ENCODE results near the gene MON1A.

GRCh38 chr3:49896345-49896744 is 33.3 kb downstream of the MON1A start:
- TF ChIP-seq CTCF (tag by site-specific recombination; IDR thresholded peaks at IDR 0.05) (no peak), ZNF777 (tag by site-specific recombination; IDR thresholded peaks at IDR 0.05; ENCODE audit: borderline replicate concordance) (no peak), ZNF621 (tag by site-specific recombination; IDR thresholded peaks at IDR 0.05) (no peak), ZBTB44 (tag by site-specific recombination; IDR thresholded peaks at IDR 0.05) (no peak), ZNF341 (tag by site-specific recombination; IDR thresholded peaks at IDR 0.05; ENCODE audit: low read depth) (no peak), ZNF16 (tag by site-specific recombination; IDR thresholded peaks at IDR 0.05; ENCODE audit: low read depth) (no peak), REST (tag by site-specific recombination; IDR thresholded peaks at IDR 0.05) (no peak), ZNF596 (tag by site-specific recombination; IDR thresholded peaks at IDR 0.05) (no peak), ZFP3 (tag by site-specific recombination; IDR thresholded peaks at IDR 0.05; ENCODE audit: low read depth) (no peak), ZNF274 (IDR thresholded peaks at IDR 0.05; ENCODE audit: low read length) (no peak), ZNF274 (tag by site-specific recombination; IDR thresholded peaks at IDR 0.05; ENCODE audit: borderline replicate concordance) (no peak), ZBTB1 (tag by site-specific recombination; IDR thresholded peaks at IDR 0.05) (no peak), HIC1 (tag by site-specific recombination; IDR thresholded peaks at IDR 0.05) (no peak), GLI4 (tag by site-specific recombination; IDR thresholded peaks at IDR 0.05) (no peak), ELK4 (IDR thresholded peaks at IDR 0.05; ENCODE audit: borderline replicate concordance, low read depth, low read length) (no peak)
